ENCODE data around the gene PTPRG. TPM values are rescaled to one million over a fixed set of nuclear protein-coding genes. Genes with fewer than 3 reads are reported as not detected.

The PTPRG gene
- total RNA-seq, 2 donors from 2014 or later: 26.0 to 26.3 TPM

- H3K9ac ChIP-seq (ENCODE audit: low read depth in 2 of 2, low read length in 2 of 2): no peak overlapping the region
- intact Hi-C loops (cut with DNase I): no loop called here
- H3K27me3 ChIP-seq: no peaks in the 10 kb centered on the region
- no peaks in the 10 kb centered on the region for H3K9me3 ChIP-seq
- no peaks in the 10 kb centered on the region for H3K4me1 ChIP-seq
- no peak overlapping the region for H3K27ac ChIP-seq
- TF ChIP-seq, protein P1, sequence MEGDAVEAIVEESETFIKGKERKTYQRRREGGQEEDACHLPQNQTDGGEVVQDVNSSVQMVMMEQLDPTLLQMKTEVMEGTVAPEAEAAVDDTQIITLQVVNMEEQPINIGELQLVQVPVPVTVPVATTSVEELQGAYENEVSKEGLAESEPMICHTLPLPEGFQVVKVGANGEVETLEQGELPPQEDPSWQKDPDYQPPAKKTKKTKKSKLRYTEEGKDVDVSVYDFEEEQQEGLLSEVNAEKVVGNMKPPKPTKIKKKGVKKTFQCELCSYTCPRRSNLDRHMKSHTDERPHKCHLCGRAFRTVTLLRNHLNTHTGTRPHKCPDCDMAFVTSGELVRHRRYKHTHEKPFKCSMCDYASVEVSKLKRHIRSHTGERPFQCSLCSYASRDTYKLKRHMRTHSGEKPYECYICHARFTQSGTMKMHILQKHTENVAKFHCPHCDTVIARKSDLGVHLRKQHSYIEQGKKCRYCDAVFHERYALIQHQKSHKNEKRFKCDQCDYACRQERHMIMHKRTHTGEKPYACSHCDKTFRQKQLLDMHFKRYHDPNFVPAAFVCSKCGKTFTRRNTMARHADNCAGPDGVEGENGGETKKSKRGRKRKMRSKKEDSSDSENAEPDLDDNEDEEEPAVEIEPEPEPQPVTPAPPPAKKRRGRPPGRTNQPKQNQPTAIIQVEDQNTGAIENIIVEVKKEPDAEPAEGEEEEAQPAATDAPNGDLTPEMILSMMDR (IDR thresholded peaks at IDR 0.05): no peak
- no peaks in the 10 kb centered on the region for H3K36me3 ChIP-seq
- no peak overlapping the region for H3K4me3 ChIP-seq
- DNase-seq: no peak
These were observed 166.1 kb downstream of the PTPRG start for GRCh38 chr3:61727435-61727834.

DNA sequence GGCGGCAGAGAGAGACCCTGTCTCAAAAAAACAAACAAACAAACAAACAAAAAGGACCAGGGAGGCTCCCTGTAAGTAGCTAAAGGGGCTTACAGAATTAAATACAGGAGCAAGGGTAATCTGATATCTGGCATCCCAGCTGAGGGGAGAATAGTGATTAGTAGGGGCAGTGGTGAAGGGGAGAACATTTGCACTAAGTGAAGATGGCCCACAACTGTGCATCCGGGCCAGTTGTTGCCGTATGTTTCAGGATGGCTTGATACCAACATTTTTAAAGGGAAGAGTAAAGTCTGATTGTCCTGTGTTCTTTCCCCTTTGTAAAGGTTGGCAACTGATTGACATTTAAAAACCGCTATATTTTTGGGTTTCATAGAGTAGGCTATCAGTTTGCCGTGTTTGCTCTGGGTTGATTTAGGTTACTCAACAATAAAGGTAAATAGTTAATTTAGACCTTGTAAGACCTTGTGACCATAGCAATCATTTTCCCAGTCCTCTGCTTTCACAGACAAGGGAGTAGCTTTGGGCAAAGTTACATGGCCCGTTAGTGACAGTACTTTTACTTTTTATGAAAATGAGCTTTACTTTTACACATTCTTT, 167.8 kb downstream of the PTPRG start:
- DNase-seq: no peak
- no peaks in the 10 kb centered on the region for H3K9me3 ChIP-seq
- H3K4me1 ChIP-seq: no peaks in the 10 kb centered on the region
- H3K9ac ChIP-seq (ENCODE audit: low read depth in 2 of 2, low read length in 2 of 2): no peak overlapping the region
- H3K27me3 ChIP-seq: no peaks in the 10 kb centered on the region
- no peak overlapping the region for H3K27ac ChIP-seq
- no peak overlapping the region for H3K4me3 ChIP-seq
- intact Hi-C loops (cut with DNase I): no loop called here
- no peaks in the 10 kb centered on the region for H3K36me3 ChIP-seq
- TF ChIP-seq, protein P1 (IDR thresholded peaks at IDR 0.05): no peak

GRCh38 chr3:61730056-61730455, 168.7 kb downstream of the PTPRG start:
- no peak for DNase-seq
- intact Hi-C loops (cut with DNase I): no loop called here
- no peaks in the 10 kb centered on the region for H3K27me3 ChIP-seq
- no peaks in the 10 kb centered on the region for H3K4me1 ChIP-seq
- no peak overlapping the region for H3K4me3 ChIP-seq
- no peaks in the 10 kb centered on the region for H3K9me3 ChIP-seq
- TF ChIP-seq, protein P1 (IDR thresholded peaks at IDR 0.05): no peak
- H3K27ac ChIP-seq: no peak overlapping the region
- H3K36me3 ChIP-seq: no peaks in the 10 kb centered on the region
- no peak overlapping the region for H3K9ac ChIP-seq (ENCODE audit: low read depth in 2 of 2, low read length in 2 of 2)

- H3K4me3 ChIP-seq: no peak overlapping the region
- H3K27ac ChIP-seq: no peak overlapping the region
- no peaks in the 10 kb centered on the region for H3K27me3 ChIP-seq
- no peaks in the 10 kb centered on the region for H3K9me3 ChIP-seq
- H3K36me3 ChIP-seq: no peaks in the 10 kb centered on the region
- no peak overlapping the region for H3K9ac ChIP-seq (ENCODE audit: low read depth in 2 of 2, low read length in 2 of 2)
- intact Hi-C loops (cut with DNase I): no loop called here
- no peak for DNase-seq
- TF ChIP-seq, protein P1 (IDR thresholded peaks at IDR 0.05): no peak
- H3K4me1 ChIP-seq: no peaks in the 10 kb centered on the region
These were observed 169.3 kb downstream of the PTPRG start for GRCh38 chr3:61730577-61731231.

DNA sequence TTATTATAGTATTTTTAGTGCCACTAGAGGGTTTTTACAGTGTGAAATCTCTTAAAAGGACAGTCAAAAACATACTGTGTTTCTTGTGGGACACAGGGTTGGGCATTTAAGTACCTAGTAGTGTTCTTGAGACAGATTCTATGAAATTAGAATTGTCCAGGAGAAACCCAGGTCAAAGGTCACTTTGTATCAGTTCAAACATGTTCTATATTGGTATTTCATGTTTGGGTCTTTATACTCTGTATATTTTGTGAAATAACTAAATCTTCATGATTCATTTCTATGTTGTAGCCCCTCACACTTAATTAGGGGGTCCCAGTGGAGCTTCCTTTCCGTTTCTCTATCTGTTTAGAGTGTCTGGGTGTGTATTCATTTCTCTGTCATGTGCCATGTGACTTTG, 171.6 kb downstream of the PTPRG start:
- no peaks in the 10 kb centered on the region for H3K4me1 ChIP-seq
- no peak overlapping the region for H3K9ac ChIP-seq (ENCODE audit: low read depth in 2 of 2, low read length in 2 of 2)
- no peak for DNase-seq
- H3K36me3 ChIP-seq: no peaks in the 10 kb centered on the region
- TF ChIP-seq, protein P1 (IDR thresholded peaks at IDR 0.05): no peak
- H3K27ac ChIP-seq: no peak overlapping the region
- H3K4me3 ChIP-seq: no peak overlapping the region
- H3K9me3 ChIP-seq: no peaks in the 10 kb centered on the region
- intact Hi-C loops (cut with DNase I): no loop called here
- H3K27me3 ChIP-seq: no peaks in the 10 kb centered on the region
